ENCODE results near the gene ADCY10. TPM values are rescaled to one million over a fixed set of nuclear protein-coding genes. Genes with fewer than 3 reads are reported as not detected.

The ADCY10 gene
- polyA plus RNA-seq, 1 donor from 2014 or later: 0.09 TPM

- H3K27ac ChIP-seq (ENCODE audit: low read length): no peak overlapping the region
- H4K20me1 ChIP-seq (ENCODE audit: insufficient read depth): no peaks in the 10 kb centered on the region
- H3K9ac ChIP-seq (ENCODE audit: low read length): no peak overlapping the region
- TF ChIP-seq MXI1 (conservative IDR thresholded peaks at IDR 0.05; ENCODE audit: poor library complexity, severe bottlenecking) (no peak), TAF1 (IDR thresholded peaks at IDR 0.05; ENCODE audit: low read depth) (no peak), REST (IDR thresholded peaks at IDR 0.05; ENCODE audit: borderline replicate concordance) (no peak), SMC3 (conservative IDR thresholded peaks at IDR 0.05; ENCODE audit: poor library complexity) (no peak), CTCF (IDR thresholded peaks at IDR 0.05; ENCODE audit: poor library complexity, severe bottlenecking) (no peak), RAD21 (conservative IDR thresholded peaks at IDR 0.05) (no peak), EP300 (conservative IDR thresholded peaks at IDR 0.05; ENCODE audit: poor library complexity, severe bottlenecking) (no peak), POLR2AphosphoS5 (IDR thresholded peaks at IDR 0.05) (no peak), EZH2 (IDR thresholded peaks at IDR 0.05; ENCODE audit: borderline replicate concordance, insufficient read depth, low read length, poor library complexity, severe bottlenecking) (no peak)
- H3K27me3 ChIP-seq (ENCODE audit: insufficient read depth, low read depth, low read length): no peaks in the 10 kb centered on the region
- no peaks in the 10 kb centered on the region for H3K9me2 ChIP-seq (ENCODE audit: insufficient read depth, low read length)
- H3K36me3 ChIP-seq (ENCODE audit: insufficient read depth, low read length): no peaks in the 10 kb centered on the region
- no peaks in the 10 kb centered on the region for H3K79me2 ChIP-seq (replicated peaks; ENCODE audit: insufficient read depth, low read length)
- H3K9me3 ChIP-seq (ENCODE audit: low read length): no peaks in the 10 kb centered on the region
- no peak overlapping the region for H3K4me3 ChIP-seq (ENCODE audit: low read length)
- H3K4me2 ChIP-seq (ENCODE audit: low read length): no peak overlapping the region
- no peak overlapping the region for H2AFZ ChIP-seq (ENCODE audit: low read depth, low read length)
- H3F3A ChIP-seq (ENCODE audit: insufficient read depth, low read length, poor library complexity, severe bottlenecking): no peaks in the 10 kb centered on the region
These were observed 84.1 kb downstream of the ADCY10 start for GRCh38 chr1:167829868-167830267.

GRCh38 chr1:167826127-167826526, 87.8 kb downstream of the ADCY10 start:
- Histone ChIP-seq H3K9me2 (ENCODE audit: insufficient read depth, low read length) (no peaks in the 10 kb centered on the region), H3K4me2 (ENCODE audit: low read length) (no peak overlapping the region), H2AFZ (ENCODE audit: low read depth, low read length) (no peak overlapping the region), H3K9ac (ENCODE audit: low read length) (no peak overlapping the region), H3K9me3 (ENCODE audit: low read length) (no peaks in the 10 kb centered on the region), H3K27ac (ENCODE audit: low read length) (no peak overlapping the region), H3K79me2 (replicated peaks; ENCODE audit: insufficient read depth, low read length) (no peaks in the 10 kb centered on the region), H3K4me3 (ENCODE audit: low read length) (no peak overlapping the region), H3F3A (ENCODE audit: insufficient read depth, low read length, poor library complexity, severe bottlenecking) (no peaks in the 10 kb centered on the region), H3K27me3 (ENCODE audit: insufficient read depth, low read depth, low read length) (no peaks in the 10 kb centered on the region), H4K20me1 (ENCODE audit: insufficient read depth) (no peaks in the 10 kb centered on the region), H3K36me3 (ENCODE audit: insufficient read depth, low read length) (no peaks in the 10 kb centered on the region)
- TF ChIP-seq TAF1 (IDR thresholded peaks at IDR 0.05; ENCODE audit: low read depth) (no peak), RAD21 (conservative IDR thresholded peaks at IDR 0.05) (no peak), SMC3 (conservative IDR thresholded peaks at IDR 0.05; ENCODE audit: poor library complexity) (no peak), EP300 (conservative IDR thresholded peaks at IDR 0.05; ENCODE audit: poor library complexity, severe bottlenecking) (no peak), EZH2 (IDR thresholded peaks at IDR 0.05; ENCODE audit: borderline replicate concordance, insufficient read depth, low read length, poor library complexity, severe bottlenecking) (no peak), POLR2AphosphoS5 (IDR thresholded peaks at IDR 0.05) (no peak), MXI1 (conservative IDR thresholded peaks at IDR 0.05; ENCODE audit: poor library complexity, severe bottlenecking) (no peak)

Data from neural cell (in vitro differentiated cells).